AG04449 (cell line): ENCODE results near the gene SGPP1.
"Not testable (repeated sequence)": the region's sequence is repeated elsewhere in the genome, so short reads cannot be mapped to it uniquely, and the experiment has no call there.

Experiments
- CTCF ChIA-PET: fragments of 350-600 bp; formaldehyde crosslinking; extraction: SDS; loops from one replicate; lab custom pipeline; 2021; ENCODE audit warnings: antibody characterized with exemption; lab: Yijun Ruan, JAX
- POLR2A ChIA-PET: fragments of 400-600, 350-600 bp; formaldehyde crosslinking; extraction: SDS; loops from one replicate; lab custom pipeline; 2020; ENCODE audit warnings: antibody characterized with exemption, inconsistent platforms; lab: Yijun Ruan, JAX
- DNase-seq: peaks from one replicate; pipeline ENCODE4 v3.0.0-alpha.2; 2010; ENCODE audit warnings: low read depth, low spot score
- H3K4me3 ChIP-seq: 2 replicates; pipeline ENCODE4 v1.5.1; 2011; ENCODE audit warnings: low read depth, mild to moderate bottlenecking, control low read depth, low read length
- CTCF ChIP-seq: IDR thresholded peaks from one replicate; pipeline ENCODE4 v1.5.1; 2011; ENCODE audit warnings: mild to moderate bottlenecking, moderate library complexity, low read length, control low read depth, inconsistent platforms; ENCODE audit not compliant: insufficient read depth; ENCODE audit errors: missing control alignments

Gene SGPP1

GRCh38 chr14:63642656-63643382 is 85.0 kb downstream of the SGPP1 start:
- peak overlapping the region; percentile 57 for H3K4me3 ChIP-seq
- no peak for DNase-seq
- CTCF ChIA-PET = interaction anchor here (0.6 to 2.5 kb wide), 10 partner anchors 9 to 660 kb away, joined by 3 to 10 read pairs (median 6); no protein-coding TSS in a partner anchor
- POLR2A ChIA-PET = interaction anchor here (1.1 to 1.3 kb wide), 2 partner anchors 12 to 99 kb away, joined by 4 to 9 read pairs; partner anchors contain the start of gene PPP2R5E
- no peak for TF ChIP-seq CTCF

- POLR2A ChIA-PET = interaction anchor here (1.1 to 1.3 kb wide), 2 partner anchors 12 to 99 kb away, joined by 4 to 9 read pairs; partner anchors contain the start of gene PPP2R5E
These were observed 85.6 kb downstream of the SGPP1 start for GRCh38 chr14:63642229-63642611.

DNA sequence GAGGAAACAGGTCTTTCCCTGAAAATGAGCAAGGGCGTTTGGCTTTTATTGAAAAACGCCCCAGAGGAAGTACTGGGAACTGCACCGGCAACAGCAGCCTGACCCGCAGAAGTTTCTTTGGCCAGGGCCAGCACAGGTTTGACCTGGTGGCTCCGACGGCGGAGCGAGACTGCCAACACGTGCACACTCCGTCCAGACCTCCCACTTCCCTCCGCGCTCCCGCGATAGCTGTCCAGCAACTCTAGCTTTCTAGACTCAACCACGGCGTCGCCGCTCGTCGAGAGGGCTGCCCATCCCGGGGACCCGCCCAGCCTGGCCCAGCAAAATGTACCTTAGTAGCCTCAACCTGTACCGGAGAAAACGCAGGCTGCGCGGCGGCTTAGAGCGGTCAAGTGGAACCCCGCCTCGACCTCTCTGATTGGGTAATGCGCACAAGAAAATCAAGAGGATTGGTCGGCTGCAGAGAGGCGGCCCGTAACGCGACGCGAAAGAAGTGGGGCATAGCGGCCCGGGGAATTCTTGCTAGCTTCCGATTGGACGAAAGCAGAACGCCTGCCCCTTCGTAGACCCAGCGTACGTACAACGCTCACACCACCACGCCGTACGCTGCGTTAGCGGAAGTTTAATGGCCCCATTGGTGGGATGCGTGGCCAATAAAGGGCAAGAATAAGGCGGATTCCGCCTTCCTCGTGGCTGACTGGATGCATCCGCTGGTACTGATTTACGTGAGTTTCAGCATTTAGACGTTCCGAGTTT is 86.2 kb downstream of the SGPP1 start, which contains the start of gene WDR89:
WDR89 (minus strand) TSS at position 399 of the 756 bp plus-strand sequence. CDS start 41,929 bp downstream, outside the sequence.
- ChIA-PET CTCF (interaction anchor here (0.8 to 2.5 kb wide), 12 partner anchors 8 to 662 kb away, joined by 3 to 12 read pairs (median 6); no protein-coding TSS in a partner anchor), POLR2A (interaction anchor here (0.6 to 1.3 kb wide), 4 partner anchors 13 to 245 kb away, joined by 3 to 9 read pairs (median 4); no protein-coding TSS in a partner anchor)
- DNase-seq = peak; percentile 98
- peak within 1 kb of the TSS; percentile 95 for H3K4me3 ChIP-seq
- TF ChIP-seq CTCF = peak; percentile 56

More at GRCh38 chr14:63642229-63642611, 85.6 kb downstream of the SGPP1 start:
- CTCF ChIA-PET = interaction anchor here (0.8 to 2.5 kb wide), 9 partner anchors 8 to 661 kb away, joined by 3 to 10 read pairs (median 6); no protein-coding TSS in a partner anchor
- peak; percentile 81 for DNase-seq
- peak overlapping the region; percentile 57 for H3K4me3 ChIP-seq
- TF ChIP-seq CTCF = no peak

GRCh38 chr14:63638493-63638892 is 89.4 kb downstream of the SGPP1 start:
- TF ChIP-seq CTCF = no peak
- DNase-seq = no peak
- no peak overlapping the region for H3K4me3 ChIP-seq
- POLR2A ChIA-PET = no interaction called here
- CTCF ChIA-PET = interaction anchor here (0.6 to 1.0 kb wide), 2 partner anchors 10 to 132 kb away, joined by 3 read pairs; no protein-coding TSS in a partner anchor

DNA sequence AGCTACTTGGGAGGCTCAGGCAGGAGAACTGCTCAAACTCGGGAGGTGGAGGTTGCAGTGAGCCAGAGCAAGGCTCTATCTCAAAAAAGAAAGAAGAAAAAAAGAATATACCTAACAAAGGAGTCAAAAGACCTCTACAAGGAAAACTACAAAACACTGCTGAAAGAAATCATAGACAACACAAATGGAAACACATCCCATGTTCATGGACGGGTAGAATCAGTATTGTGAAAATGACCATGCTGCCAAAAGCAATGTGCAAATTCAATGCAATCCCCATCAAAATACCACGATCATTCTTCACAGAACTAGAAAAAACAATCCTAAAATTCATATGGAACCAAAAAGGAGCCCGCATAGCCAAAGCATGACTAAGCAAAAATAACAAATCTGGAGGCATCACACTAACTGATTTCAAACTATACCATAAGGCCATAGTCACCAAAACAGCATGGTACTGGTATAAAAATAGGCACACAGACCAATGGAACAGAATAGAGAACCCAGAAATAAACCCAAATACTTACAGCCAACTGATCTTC is 91.7 kb downstream of the SGPP1 start:
- H3K4me3 ChIP-seq, POLR2A ChIA-PET, DNase-seq: not testable (repeated sequence)
- CTCF ChIA-PET = interaction anchor here (1.1 to 6.2 kb wide), 2 partner anchors 87 to 133 kb away, joined by 4 to 87 read pairs; no protein-coding TSS in a partner anchor
